GM18868 (cell line): ENCODE measurements around the gene HLA-DMB.
A peak's percentile ranks its signal among the peaks of the same experiment; 100 is the strongest.

Source experiments
- ATAC-seq: cut with Tn5 transposase; IDR thresholded peaks from one replicate; pipeline ENCODE4 v1.9.1; 2021; ENCODE audit warnings: mild to moderate bottlenecking, moderate library complexity; ENCODE audit not compliant: unreplicated experiment

The HLA-DMB gene

DNA sequence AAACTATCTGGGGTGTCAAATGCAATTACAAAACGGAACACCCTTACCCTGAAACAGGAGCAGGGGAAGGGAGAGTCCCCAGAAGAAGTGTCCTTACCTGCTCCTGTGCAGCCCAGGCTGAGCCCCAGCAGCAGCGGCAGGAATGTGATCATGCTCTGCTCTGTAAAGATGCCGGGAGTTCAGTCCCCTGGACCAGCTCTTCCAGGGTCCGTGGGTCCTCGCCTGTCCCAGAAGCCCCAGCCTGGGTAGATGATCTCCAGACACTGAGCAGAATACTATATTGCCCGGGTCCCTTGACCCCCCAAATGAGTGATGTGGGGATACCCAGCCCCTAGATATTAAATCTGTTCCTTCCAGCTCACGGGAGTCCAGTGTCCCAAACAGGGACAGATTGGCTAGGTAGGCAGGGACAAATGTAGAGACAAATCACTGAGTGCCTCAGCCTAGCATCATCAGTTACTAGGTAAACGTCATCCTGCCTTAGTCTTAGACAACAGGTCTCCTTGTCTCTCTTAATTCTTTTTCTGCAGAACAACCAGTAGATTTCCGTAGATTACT is at the start of gene HLA-DMB:
Gene HLA-DMB (minus strand): TSS at position 373 of the 558 bp plus-strand sequence. CDS start 221 bp downstream, at position 152.
- ATAC-seq: peak; percentile 51

DNA sequence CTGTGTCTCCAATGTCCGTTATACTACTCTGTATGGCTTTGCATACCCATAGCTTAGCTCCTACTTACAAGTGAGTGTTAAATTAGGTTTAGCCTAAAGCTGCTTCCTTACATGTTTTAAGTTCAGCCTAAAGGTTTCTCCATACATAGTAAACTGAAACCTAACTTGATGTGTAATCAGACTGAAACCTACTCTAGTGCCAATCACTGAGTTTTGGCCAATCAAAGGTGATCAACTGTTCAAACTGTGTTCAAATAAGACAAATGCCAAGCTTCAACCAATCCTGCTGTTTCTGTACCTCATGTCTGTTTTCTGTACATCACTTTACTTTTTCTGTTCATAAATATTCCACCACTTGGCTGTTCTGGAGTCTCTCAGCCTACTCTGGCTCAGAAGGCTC is 48.5 kb upstream of the HLA-DMB start:
- ATAC-seq: no peak

- no peak for ATAC-seq
These were observed 44.0 kb upstream of the HLA-DMB start for GRCh38 chr6:32984622-32985389.

DNA sequence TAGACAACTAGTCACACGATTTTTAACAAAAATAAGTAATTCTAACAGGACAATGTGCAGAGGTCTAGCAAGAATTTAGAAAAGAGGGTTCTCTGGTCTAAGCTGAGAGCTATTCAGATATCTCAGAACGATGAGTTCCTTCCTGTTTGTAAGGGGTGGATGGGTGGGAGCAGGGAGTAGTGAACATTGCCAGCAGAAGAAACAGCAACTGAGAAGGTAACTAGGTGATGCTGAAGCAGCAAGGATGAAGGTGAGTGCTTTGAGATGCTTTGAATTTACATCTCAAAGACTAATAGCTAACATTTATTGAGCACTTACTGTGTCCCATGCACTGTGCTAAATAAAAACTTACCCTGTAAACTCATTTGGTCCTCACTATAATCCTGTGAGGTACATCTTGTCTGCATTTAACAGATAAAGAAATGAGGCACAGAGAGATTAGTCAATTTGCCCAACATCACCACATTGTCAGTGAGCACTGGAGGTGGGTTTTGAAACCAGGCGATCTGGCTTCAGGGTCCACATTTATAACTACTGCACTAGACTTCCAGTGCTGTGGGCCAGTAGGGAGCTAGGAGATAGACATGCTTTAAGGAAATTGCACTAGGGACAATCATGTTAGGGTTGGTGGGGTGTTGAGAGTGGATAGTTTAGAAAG is 43.3 kb upstream of the HLA-DMB start:
- ATAC-seq: no peak

GRCh38 chr6:32983493-32983848 is 42.6 kb upstream of the HLA-DMB start:
- ATAC-seq: no peak

GRCh38 chr6:32982702-32983492 is 42.1 kb upstream of the HLA-DMB start:
- no peak for ATAC-seq

DNA sequence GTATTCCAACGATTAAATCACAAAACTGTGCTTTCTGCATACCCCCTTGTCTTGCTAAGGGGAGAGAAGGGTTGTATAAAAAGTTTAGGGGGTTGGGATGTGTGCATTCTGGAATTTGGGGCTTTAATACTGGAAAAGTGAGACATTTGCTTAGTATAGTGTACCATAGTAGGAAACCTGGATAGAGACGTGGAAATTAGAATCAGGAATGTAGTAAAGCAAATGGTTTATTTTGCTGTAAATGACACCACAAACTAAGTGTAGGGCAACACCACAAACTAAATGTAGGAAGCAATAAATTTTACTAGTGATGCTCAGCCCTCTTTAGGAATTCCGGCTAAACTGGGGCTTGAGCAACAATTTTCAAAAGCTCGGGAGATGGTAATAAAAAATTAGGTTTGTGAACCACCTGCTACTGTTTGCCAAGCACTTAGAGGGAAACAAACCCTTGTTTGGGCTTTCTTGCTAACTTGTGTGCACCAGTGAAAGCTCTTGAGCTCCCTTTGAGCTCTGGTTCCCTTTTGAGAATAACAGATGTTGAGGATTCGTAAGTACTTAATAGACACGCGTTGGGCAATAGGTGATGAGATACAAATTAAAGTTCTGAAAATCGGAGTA is 41.4 kb upstream of the HLA-DMB start:
- no peak for ATAC-seq

DNA sequence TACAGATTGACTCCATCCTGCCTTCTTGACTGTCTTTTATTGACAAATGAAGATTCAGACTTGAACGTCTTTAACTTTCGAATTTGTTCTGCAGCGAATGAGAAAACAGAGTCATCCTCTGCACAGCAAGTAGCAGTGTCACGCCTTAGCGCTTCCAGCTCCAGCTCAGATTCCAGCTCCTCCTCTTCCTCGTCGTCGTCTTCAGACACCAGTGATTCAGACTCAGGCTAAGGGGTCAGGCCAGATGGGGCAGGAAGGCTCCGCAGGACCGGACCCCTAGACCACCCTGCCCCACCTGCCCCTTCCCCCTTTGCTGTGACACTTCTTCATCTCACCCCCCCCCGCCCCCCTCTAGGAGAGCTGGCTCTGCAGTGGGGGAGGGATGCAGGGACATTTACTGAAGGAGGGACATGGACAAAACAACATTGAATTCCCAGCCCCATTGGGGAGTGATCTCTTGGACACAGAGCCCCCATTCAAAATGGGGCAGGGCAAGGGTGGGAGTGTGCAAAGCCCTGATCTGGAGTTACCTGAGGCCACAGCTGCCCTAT is 39.7 kb upstream of the HLA-DMB start:
- ATAC-seq: no peak

- ATAC-seq: no peak
These were observed 39.1 kb upstream of the HLA-DMB start for GRCh38 chr6:32979720-32980487.

GRCh38 chr6:32977953-32978324 is 37.1 kb upstream of the HLA-DMB start:
- no peak for ATAC-seq

DNA sequence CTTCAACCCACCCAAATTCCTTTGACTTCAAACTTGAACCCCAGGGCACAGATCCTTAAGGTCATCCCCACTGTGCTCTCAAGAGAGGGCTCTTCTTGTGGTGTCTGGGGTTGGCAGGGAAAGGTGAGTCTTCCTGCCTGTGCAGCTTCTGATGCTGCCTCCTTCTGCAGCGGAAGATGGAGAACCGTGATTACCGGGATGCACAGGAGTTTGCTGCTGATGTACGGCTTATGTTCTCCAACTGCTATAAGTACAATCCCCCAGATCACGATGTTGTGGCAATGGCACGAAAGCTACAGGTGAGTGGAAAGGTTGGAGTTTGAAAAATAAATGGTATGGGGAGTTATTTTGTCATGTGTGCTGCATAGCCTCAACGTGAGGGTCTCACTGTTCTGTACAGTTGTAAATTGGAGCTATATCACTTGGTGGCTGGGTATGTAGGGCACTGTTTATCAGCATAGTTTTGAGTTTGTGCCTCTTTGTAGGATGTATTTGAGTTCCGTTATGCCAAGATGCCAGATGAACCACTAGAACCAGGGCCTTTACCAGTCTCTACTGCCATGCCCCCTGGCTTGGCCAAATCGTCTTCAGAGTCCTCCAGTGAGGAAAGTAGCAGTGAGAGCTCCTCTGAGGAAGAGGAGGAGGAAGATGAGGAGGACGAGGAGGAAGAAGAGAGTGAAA is 36.6 kb upstream of the HLA-DMB start:
- ATAC-seq: no peak

DNA sequence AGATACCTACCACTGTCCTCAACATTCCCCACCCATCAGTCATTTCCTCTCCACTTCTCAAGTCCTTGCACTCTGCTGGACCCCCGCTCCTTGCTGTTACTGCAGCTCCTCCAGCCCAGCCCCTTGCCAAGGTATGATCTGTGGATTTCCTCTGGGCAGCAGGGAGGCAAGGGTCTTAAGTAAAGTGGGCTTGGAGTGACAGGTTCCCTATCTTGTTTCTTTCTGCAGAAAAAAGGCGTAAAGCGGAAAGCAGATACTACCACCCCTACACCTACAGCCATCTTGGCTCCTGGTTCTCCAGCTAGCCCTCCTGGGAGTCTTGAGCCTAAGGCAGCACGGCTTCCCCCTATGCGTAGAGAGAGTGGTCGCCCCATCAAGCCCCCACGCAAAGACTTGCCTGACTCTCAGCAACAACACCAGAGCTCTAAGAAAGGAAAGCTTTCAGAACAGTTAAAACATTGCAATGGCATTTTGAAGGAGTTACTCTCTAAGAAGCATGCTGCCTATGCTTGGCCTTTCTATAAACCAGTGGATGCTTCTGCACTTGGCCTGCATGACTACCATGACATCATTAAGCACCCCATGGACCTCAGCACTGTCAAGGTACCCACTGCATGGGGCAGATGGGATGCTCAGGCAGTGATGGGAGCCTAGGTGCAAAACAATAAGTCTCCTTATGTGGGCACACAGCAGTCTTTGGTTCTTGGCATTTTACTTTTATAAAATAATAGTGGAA is 35.7 kb upstream of the HLA-DMB start:
- no peak for ATAC-seq

GRCh38 chr6:32975886-32976285 is 35.1 kb upstream of the HLA-DMB start:
- no peak for ATAC-seq

DNA sequence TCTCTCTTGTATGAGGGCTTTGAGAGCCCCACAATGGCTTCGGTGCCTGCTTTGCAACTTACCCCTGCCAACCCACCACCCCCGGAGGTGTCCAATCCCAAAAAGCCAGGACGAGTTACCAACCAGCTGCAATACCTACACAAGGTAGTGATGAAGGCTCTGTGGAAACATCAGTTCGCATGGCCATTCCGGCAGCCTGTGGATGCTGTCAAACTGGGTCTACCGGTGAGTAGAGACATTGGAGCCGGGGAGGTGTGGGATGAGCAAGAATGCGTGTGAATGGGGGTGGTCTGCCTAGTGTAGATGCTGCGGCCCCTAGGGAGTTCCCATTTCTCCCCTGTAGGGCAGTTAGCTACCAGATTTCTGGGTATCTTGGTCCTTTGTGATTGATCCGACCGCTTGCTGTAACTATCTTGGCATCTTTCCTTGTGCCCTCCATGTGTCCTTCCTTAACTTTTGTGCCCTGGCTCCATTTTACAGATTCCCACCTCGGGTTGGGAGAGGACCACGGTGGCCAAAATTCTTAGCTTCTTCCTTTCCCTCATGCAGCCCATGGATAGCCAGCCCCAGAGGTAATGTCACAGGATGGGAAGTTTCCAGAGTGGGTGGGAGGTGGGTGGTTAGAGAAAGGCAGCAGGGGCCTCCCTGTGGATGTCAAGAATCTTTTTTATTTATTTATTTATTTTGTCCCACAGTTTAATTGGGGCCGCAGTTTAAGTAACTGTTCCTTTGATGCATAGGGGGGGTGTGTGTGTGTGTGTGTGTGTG is 33.9 kb upstream of the HLA-DMB start:
- ATAC-seq: no peak

DNA sequence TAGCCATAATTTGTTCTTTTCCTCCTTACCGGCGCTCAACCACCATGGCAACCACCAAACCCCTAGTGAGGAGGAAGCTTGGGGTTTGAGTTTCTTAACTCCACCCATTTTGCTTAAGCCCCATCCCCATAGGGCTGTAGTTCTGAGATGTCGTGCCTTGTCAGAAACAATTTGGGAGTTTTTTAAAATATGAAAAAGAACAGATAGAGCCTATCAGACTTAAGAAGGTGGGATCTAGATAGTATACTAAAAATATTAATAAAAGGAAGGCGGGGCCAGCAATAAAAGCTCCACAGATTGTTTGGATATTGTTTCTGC is 33.1 kb upstream of the HLA-DMB start:
- no peak for ATAC-seq

GRCh38 chr6:32973144-32974015 is 32.6 kb upstream of the HLA-DMB start:
- no peak for ATAC-seq
